Common myeloid progenitor, CD34-positive (primary cell): Measurements from ENCODE around the gene ATXN2.

ENCODE experiments used
- CTCF ChIA-PET: fragments of 350-600 bp; sonication (Branson Sonifier 250); formaldehyde crosslinking; loops from one replicate; lab custom pipeline; 2021; ENCODE audit warnings: antibody characterized with exemption; lab: Charles Lee
- POLR2A ChIA-PET: fragments of 350-600 bp; sonication (Branson Sonifier 250); formaldehyde crosslinking; loops from one replicate; lab custom pipeline; 2021; ENCODE audit warnings: antibody characterized with exemption; lab: Charles Lee
- DNase-seq, 3 donors: peaks; one replicate each; pipeline versions ENCODE4 v3.0.0 to v3.0.0-alpha.2; 2013
- H3K27ac ChIP-seq, 2 experiments: 1 replicate in 1 of 2; 2 replicates in 1 of 2; pipeline ENCODE4 v1.7.0; 2013; ENCODE audit warnings: inconsistent platforms in 2 of 2, low read length in 2 of 2, mild to moderate bottlenecking in 2 of 2, low read depth in 1 of 2, moderate library complexity in 1 of 2; ENCODE audit not compliant: severe bottlenecking in 2 of 2, insufficient read depth in 1 of 2, poor library complexity in 1 of 2
- H3K27me3 ChIP-seq, 5 experiments: replicated peaks in 2 of 5; 1 replicate in 3 of 5; 2 replicates in 2 of 5; pipeline versions ENCODE4 v1.6.1 to v1.7.0; 2013; ENCODE audit warnings: low read length in 4 of 5, mild to moderate bottlenecking in 2 of 5, moderate library complexity in 2 of 5, inconsistent platforms in 1 of 5; ENCODE audit not compliant: insufficient read depth in 5 of 5, control insufficient read depth in 4 of 5
- H3K36me3 ChIP-seq, 4 experiments: 1 replicate in 2 of 4; 2 replicates in 2 of 4; pipeline versions ENCODE4 v1.6.1 to v1.7.0; 2013; ENCODE audit warnings: low read length in 3 of 4, control low read depth in 1 of 4, mild to moderate bottlenecking in 1 of 4; ENCODE audit not compliant: control insufficient read depth in 4 of 4, insufficient read depth in 4 of 4
- H3K4me1 ChIP-seq, 4 experiments: 1 replicate in 3 of 4; 2 replicates in 1 of 4; pipeline versions ENCODE4 v1.6.1 to v1.7.1; 2013; ENCODE audit warnings: low read length in 3 of 4, mild to moderate bottlenecking in 3 of 4, control low read depth in 1 of 4, inconsistent platforms in 1 of 4, moderate library complexity in 1 of 4; ENCODE audit not compliant: control insufficient read depth in 4 of 4, insufficient read depth in 4 of 4; ENCODE audit errors: control extremely low read depth in 1 of 4
- H3K4me3 ChIP-seq, 7 experiments: 1 replicate in 4 of 7; 2 replicates in 3 of 7; pipeline versions ENCODE4 v1.5.1 to v1.7.0; 2013; ENCODE audit warnings: mild to moderate bottlenecking in 7 of 7, low read length in 6 of 7, moderate library complexity in 6 of 7, inconsistent platforms in 2 of 7, low read depth in 2 of 7, control low read depth in 1 of 7; ENCODE audit not compliant: insufficient read depth in 4 of 7, control insufficient read depth in 1 of 7; ENCODE audit errors: extremely low read depth in 1 of 7
- H3K9me3 ChIP-seq, 5 experiments: 1 replicate in 4 of 5; 2 replicates in 1 of 5; pipeline versions ENCODE4 v1.6.1 to v1.7.1; 2013; ENCODE audit warnings: low read length in 4 of 5, mild to moderate bottlenecking in 2 of 5, inconsistent platforms in 1 of 5, low read depth in 1 of 5, moderate library complexity in 1 of 5; ENCODE audit not compliant: control insufficient read depth in 4 of 5, insufficient read depth in 2 of 5; ENCODE audit errors: control extremely low read depth in 1 of 5
- WGBS: methylation state at CpG from one replicate; pipeline ENCODE4 v1.1.5; 2013; ENCODE audit not compliant: insufficient coverage; 5-methylcytosine and 5-hydroxymethylcytosine counted together

Gene ATXN2

GRCh38 chr12:111431772-111432171, 167.3 kb downstream of the ATXN2 start:
- POLR2A ChIA-PET = interaction anchor here (0.6 kb wide), 1 partner anchor 35 kb away, joined by 3 read pairs; no protein-coding TSS in a partner anchor

GRCh38 chr12:111430433-111431353, 168.4 kb downstream of the ATXN2 start:
- Histone ChIP-seq H3K36me3 (peaks cover 0 to 20% (median 0%) of the 10 kb centered on the region in 4 experiments), H3K27me3 (no peaks in the 10 kb centered on the region), H3K4me1 (peaks cover 24 to 99% (median 95%) of the 10 kb centered on the region in 4 experiments), H3K27ac (peak overlapping the region; percentile 61 to 71), H3K4me3 (peak overlapping the region in 5 of 7 experiments; percentile 20 to 69 (median 57)), H3K9me3 (no peaks in the 10 kb centered on the region)
- ChIA-PET CTCF (interaction anchor here (1.3 to 26.7 kb wide), 4 partner anchors 17 to 35 kb away, joined by 3 to 484 read pairs (median 104); partner anchors contain the start of gene SH2B3), POLR2A (interaction anchor here (0.6 to 2.4 kb wide), 7 partner anchors 8 to 34 kb away, joined by 3 to 17 read pairs (median 8); partner anchors contain the start of gene SH2B3)
- 11% methylated on average over 6 of the region's 17 CpGs for WGBS
- peak; percentile 63 to 86 (median 85) for DNase-seq

More at GRCh38 chr12:111431772-111432171, 167.3 kb downstream of the ATXN2 start:
- no peak overlapping the region for H3K27ac ChIP-seq
- H3K27me3 ChIP-seq = no peaks in the 10 kb centered on the region
- H3K9me3 ChIP-seq = no peaks in the 10 kb centered on the region
- 100% methylated on average over 4 of the region's 6 CpGs for WGBS
- peaks cover 28 to 99% (median 95%) of the 10 kb centered on the region in 4 experiments for H3K4me1 ChIP-seq
- peaks cover 0 to 12% (median 0%) of the 10 kb centered on the region in 4 experiments for H3K36me3 ChIP-seq
- no peak for DNase-seq
- H3K4me3 ChIP-seq = peak overlapping the region in 2 of 7 experiments; percentile 2 to 31
- CTCF ChIA-PET = interaction anchor here (2.9 to 26.7 kb wide), 3 partner anchors 15 to 36 kb away, joined by 13 to 484 read pairs (median 194); partner anchors contain the start of gene SH2B3

- peak; percentile 66 to 89 (median 86) for DNase-seq
- ChIA-PET CTCF (interaction anchor here (1.3 to 26.7 kb wide), 4 partner anchors 17 to 34 kb away, joined by 3 to 484 read pairs (median 104); partner anchors contain the start of gene SH2B3), POLR2A (interaction anchor here (1.5 to 2.4 kb wide), 6 partner anchors 8 to 25 kb away, joined by 5 to 17 read pairs (median 8); partner anchors contain the start of gene SH2B3)
- Histone ChIP-seq H3K4me3 (peak overlapping the region in 6 of 7 experiments; percentile 20 to 69 (median 56)), H3K9me3 (no peaks in the 10 kb centered on the region), H3K36me3 (peaks cover 0 to 24% (median 0%) of the 10 kb centered on the region in 4 experiments), H3K4me1 (peaks cover 24 to 99% (median 95%) of the 10 kb centered on the region in 4 experiments), H3K27me3 (no peaks in the 10 kb centered on the region), H3K27ac (peak overlapping the region; percentile 61 to 71)
- WGBS = 0% methylated on average over 11 of the region's 21 CpGs
Observed at GRCh38 chr12:111429828-111430432, 169.2 kb downstream of the ATXN2 start.

GRCh38 chr12:111428728-111429175, 170.4 kb downstream of the ATXN2 start:
- Histone ChIP-seq H3K4me3 (peak overlapping the region in 3 of 7 experiments; percentile 42 to 69 (median 46)), H3K27me3 (no peaks in the 10 kb centered on the region), H3K27ac (no peak overlapping the region), H3K9me3 (no peaks in the 10 kb centered on the region), H3K4me1 (peaks cover 15 to 96% (median 93%) of the 10 kb centered on the region in 4 experiments), H3K36me3 (peaks cover 0 to 34% (median 0%) of the 10 kb centered on the region in 4 experiments)
- CTCF ChIA-PET = interaction anchor here (1.3 to 26.7 kb wide), 3 partner anchors 18 to 30 kb away, joined by 3 to 484 read pairs (median 194); partner anchors contain the start of gene SH2B3
- POLR2A ChIA-PET = interaction anchor here (1.1 to 1.8 kb wide), 2 partner anchors 9 to 19 kb away, joined by 4 to 12 read pairs; no protein-coding TSS in a partner anchor
- 0% methylated on average over 8 of the region's 21 CpGs for WGBS
- DNase-seq = peak; percentile 65 to 78 (median 70)

GRCh38 chr12:111428081-111428727, 170.9 kb downstream of the ATXN2 start:
- H3K9me3 ChIP-seq = no peaks in the 10 kb centered on the region
- H3K4me1 ChIP-seq = peaks cover 13 to 91% (median 88%) of the 10 kb centered on the region in 4 experiments
- H3K27me3 ChIP-seq = no peaks in the 10 kb centered on the region
- H3K36me3 ChIP-seq = peaks cover 0 to 34% (median 0%) of the 10 kb centered on the region in 4 experiments
- DNase-seq = no peak
- H3K4me3 ChIP-seq = peak overlapping the region in 3 of 7 experiments; percentile 5 to 42 (median 39)
- ChIA-PET POLR2A (interaction anchor here (0.6 to 1.1 kb wide), 3 partner anchors 19 to 26 kb away, joined by 3 to 4 read pairs (median 3); no protein-coding TSS in a partner anchor), CTCF (interaction anchor here (1.0 to 26.7 kb wide), 5 partner anchors 8 to 32 kb away, joined by 4 to 484 read pairs (median 5); partner anchors contain the start of gene SH2B3)
- H3K27ac ChIP-seq = no peak overlapping the region
- WGBS = 58% methylated on average over 5 of the region's 9 CpGs
